ENCODE results near the gene TECPR1.

The TECPR1 gene

GRCh38 chr7:98248156-98248555 is 3.9 kb downstream of the TECPR1 start:
- no peak for DNase-seq (ENCODE audit: low read depth)

DNA sequence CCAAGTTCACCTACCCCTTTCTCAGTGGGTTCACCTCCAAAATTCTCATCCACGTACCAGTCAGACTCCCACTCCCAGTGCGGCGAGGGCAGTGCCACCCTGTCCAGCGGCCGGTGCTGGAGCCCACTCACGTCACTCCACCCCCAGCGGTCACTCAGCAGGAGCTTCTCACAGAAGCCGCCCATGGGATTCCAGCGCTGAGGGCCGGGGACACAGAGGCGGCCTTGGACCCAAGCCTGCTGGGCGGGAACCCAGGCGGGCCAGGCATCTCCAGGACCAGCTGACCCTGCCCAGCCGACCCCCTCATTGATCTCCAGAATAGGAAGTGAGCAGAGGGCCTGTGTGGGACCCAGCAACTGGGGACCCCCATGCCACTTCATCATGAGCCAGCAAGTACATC is 7.2 kb downstream of the TECPR1 start:
- DNase-seq (ENCODE audit: low read depth): no peak

- DNase-seq (ENCODE audit: low read depth): no peak
Observed at GRCh38 chr7:98242934-98243333, 9.1 kb downstream of the TECPR1 start.

DNA sequence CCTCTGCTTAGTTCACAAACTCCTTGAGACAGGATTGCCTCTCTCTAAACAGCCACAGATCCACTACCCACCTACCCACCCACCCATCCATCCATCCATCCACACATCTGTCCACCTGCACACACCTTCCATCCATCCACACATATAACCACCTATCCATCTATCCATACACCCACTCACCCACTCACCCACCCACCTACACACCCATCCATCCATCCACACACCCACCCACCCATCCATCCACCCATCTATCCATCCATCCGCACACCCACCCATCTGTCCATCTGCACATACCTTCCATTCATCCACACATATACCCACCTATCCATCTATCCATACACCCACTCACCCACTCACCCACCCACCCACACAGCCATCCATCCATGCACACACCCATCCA is 9.7 kb downstream of the TECPR1 start:
- DNase-seq (ENCODE audit: low read depth): no peak

DNA sequence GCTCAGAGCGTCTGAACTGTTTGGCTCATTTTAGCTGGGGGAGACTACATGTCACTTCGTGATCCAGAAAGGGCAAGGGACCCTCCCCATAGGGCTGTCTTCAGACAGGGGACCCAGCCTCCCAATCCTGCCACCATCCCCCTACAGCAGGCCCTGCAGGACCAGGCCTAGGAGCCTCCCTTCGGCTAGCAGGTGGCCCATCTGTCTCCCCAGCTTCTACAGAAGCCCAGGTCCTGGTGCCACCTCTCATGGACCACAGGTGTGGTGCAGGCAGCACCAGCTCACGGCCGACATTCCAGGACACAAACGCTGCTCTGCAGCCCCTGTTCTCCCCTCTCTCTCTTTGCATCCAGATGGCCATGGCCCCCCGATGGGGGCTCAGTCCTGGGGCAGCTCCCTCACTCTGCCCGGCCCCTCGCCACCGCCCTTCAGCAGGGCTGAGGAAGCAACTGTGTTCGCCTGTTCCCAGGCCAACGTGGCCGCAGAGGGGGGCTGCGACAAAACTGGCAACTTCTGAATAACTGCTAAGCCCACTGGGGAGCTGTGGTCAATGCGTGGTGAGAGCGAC is 10.3 kb downstream of the TECPR1 start:
- no peak for DNase-seq (ENCODE audit: low read depth)

DNA sequence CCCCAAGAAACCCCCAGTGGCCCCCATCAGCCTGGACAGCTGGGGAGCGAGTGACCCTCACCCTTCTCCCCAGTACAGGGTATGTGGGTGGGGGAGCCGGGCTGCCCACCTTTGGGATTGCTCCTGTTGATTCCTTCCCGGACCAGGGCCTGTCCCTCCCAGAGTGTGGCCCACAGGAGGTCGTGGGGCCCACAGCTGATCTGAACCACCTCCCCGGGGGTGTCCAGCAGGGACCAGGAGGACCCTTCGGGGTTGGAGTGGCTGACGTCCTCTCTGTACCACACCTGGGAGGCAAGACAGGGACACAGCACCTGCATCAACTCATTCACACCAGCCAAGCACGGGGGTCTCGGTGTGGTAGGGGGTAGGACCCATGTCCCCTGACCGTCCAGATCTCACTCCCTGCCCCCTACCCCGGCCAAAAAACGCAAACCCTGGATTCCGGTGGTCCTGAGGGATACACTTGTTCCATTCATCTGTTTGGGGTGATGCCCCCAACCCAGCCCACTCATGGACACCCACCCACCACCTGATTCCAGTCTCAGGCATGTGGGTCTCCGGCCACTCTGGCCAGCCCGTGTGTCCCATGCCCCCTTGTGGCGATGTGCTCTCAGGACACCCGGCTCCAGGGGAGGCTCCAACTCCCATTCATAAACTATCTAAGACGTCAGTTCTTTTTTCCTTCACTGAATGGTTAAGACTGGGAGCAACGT is 10.9 kb downstream of the TECPR1 start:
- DNase-seq (ENCODE audit: low read depth): no peak

GRCh38 chr7:98238976-98239375 is 13.1 kb downstream of the TECPR1 start:
- no peak for DNase-seq (ENCODE audit: low read depth)

DNA sequence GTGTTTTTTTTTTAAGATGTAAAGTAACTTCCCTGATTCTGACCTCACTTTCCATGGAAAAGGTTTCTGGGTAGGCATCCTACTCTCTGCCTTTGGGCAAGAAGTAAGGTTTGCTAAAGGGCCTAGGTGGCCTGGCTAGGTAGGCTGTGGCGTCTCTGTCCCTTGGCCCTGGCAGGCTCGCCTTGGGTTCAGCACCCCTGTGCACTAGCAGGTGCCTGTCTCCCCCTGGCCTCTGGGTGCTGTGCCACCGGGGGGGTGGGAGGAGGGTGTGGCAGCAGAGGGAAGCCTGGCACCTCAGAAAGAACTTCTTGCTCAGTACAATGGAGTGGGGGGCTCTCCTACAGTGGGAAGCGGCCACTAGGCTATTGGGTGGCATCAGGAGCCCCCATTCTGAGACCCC is 14.0 kb downstream of the TECPR1 start:
- DNase-seq (ENCODE audit: low read depth): no peak

- DNase-seq (ENCODE audit: low read depth): no peak
Observed at GRCh38 chr7:98236355-98237185, 15.5 kb downstream of the TECPR1 start.

- no peak for DNase-seq (ENCODE audit: low read depth)
Observed at GRCh38 chr7:98235901-98236300, 16.1 kb downstream of the TECPR1 start.

DNA sequence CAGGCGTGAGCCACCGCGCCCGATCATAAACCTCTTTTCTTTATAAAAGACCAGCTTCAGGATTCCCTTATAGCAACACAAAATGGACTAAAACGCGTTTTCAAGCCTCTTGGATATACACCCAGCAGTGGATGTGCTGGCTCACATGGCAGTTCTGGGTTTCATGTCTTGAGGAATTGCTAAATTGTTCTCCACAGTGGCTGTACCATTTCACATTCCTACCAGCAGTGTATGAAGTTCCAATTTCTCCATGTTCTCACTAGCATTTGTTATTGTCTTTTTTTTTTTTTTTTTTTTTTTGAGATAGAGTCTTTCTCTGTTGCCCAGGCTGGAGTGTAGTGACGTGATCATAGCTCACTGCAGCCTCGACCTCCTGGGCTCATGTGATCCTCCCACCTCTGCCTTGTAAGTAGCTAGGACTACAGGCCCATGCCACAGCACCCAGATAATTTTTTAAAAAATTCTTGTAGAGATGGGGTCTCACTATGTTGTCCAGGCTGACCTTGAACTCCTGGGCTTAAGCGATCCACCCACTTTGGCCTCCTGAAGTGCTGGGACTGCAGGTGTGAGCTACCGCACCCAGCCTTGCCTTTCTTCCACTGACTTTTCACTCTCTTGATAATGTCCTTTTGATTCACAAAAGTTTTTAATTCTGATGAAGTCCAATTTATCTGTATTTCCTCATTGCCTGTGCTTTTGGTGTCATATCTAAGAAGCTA is 17.4 kb downstream of the TECPR1 start:
- no peak for DNase-seq (ENCODE audit: low read depth)

GRCh38 chr7:98233219-98234070 is 18.6 kb downstream of the TECPR1 start:
- DNase-seq (ENCODE audit: low read depth): no peak

DNA sequence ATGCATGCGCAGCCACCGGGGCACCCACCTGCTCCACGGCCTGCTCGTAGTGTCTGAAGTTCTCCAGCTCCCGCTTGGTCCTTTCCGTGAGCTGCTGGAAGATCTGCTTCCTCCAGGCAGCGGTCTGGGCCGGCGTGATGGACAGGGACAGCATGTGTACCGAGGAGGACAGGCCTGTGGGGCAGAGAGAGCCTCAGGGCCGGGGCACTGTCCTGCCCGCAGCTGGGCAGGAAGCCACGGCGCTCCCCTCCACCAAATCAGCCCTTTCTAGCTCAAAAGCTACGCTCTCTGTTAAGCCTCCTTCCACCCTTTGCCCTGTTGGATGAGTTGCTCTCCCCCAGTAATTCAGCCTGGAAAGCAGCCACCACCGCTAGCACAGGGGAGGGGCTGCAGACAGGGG is 19.2 kb downstream of the TECPR1 start:
- DNase-seq (ENCODE audit: low read depth): no peak

DNA sequence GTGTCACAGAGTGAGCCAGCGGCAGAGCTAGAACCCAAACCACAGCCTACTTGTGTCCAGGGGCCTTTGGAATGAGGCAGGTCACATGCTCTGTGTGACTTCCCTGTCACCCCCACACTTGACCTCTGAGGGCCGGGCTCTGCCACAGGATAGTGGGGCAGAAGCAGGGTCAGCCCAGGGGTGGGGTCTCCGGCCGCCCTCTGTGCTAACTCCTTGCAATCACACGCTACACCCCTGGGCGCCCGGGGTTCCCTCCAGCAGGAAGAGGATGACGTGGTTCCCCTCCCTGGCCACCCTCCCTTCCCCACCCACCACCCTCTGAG is 19.8 kb downstream of the TECPR1 start:
- DNase-seq (ENCODE audit: low read depth): no peak

DNA sequence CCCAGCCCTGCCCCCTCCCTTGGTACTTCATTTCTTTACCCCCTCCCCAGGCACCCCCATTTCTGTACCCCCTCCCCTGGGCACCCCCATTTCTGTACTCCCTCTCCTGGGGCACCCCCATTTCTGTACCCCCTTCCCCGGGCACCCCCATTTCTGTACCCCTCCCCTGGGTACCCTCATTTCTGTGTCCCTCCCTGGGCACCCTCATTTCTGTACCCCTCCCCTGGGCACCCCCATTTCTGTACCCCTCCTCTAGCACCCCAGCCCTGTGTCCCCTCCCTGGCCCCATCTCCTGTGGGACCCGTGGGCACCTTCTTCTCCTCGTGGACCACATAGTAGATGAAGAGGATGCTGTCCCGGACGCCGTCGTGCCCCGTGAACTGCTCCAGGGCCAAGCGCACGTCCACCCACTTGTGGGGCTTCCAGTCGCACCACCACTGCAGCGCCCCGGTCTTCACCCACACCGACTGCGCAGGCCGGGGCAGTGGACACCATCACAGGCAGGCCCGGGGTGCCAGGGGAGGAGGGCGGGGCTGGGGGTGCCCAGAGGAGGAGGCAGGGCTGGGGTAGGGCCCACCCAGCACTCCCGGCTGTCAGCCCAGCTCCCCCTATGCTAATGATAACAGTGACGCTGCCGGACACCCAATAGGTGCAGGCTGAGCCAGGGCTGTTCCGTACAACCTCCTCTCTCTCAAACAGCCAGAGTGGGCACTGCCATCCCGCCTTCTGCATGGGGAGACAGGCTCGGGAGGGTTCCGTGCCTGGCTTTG is 20.4 kb downstream of the TECPR1 start:
- DNase-seq (ENCODE audit: low read depth): no peak

- no peak for DNase-seq (ENCODE audit: low read depth)
Observed at GRCh38 chr7:98230746-98231471, 21.1 kb downstream of the TECPR1 start.

DNA sequence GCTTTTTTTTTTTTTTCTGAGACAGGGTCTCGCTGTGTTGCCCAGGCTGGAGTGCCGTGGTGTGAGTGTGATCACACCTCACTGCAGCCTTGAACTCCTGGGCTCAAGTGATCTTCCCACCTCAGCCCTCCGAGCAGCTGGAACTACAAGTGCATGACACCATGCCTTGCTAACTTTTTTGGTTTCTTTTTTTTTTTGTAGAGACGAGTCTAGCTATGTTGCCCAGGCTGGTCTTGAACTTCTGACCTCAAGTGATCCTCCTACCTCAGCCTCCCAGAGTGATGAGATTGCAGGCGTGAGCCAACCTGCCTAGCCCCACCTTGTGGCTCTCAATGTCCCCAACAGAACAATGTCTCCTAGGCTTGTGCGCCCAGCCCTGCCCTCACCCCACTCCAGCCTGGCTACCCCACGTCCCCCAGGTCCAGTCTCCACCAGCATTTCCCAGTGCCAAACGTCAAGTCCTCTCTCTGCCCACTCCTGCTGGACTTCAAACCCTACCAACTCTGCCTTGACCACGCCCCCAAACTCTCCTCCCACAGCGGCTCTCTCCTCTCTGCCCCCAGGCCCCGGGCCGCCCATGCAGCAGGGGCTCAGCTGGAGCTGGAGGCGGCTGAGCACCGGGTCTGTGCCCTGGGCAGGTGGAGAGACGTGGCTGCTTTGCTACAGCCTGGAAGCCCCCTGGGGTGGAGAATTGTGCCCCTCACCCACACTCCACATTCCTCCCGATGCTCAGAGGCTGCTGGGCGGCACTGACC is 21.9 kb downstream of the TECPR1 start:
- DNase-seq (ENCODE audit: low read depth): no peak

DNA sequence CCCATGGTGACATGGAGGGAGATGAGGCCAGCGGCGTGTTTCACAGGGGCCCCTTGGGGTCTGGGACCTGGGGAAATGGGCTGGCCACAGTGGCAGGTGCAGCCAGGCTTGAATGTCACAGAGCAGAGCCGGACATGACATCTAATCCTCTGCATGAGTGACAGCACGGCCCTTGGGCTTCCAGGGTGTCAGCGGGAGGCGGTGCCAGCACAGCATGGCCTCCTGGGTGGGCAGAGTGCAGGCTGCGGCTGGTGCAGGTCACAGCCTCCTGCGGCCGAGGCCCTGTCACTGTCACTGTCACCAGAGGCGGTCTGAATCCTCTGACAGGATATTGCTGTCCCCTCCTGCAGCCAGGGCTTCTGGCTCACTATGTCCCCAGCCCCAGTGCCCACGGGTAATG is 22.6 kb downstream of the TECPR1 start:
- no peak for DNase-seq (ENCODE audit: low read depth)

DNA sequence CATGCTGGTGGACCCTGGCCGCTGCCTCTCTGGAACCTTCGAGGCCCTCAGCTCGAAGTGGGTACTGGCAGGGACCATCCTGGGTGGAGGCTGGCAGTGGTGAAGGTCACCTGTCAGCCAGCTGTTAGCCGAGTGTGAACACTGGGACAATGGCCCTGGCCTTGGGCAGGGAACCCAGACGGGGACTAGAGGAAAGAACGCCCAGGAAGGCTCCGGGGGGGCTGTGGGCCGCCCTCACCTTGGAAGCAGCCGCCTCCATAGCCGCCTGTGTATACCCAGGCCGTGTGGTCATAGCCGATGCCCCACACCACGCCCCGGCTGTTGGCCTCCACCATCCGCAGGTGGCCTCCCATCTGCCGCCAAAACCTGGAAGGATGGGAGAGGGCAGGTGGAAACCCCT is 23.2 kb downstream of the TECPR1 start:
- DNase-seq (ENCODE audit: low read depth): no peak

DNA sequence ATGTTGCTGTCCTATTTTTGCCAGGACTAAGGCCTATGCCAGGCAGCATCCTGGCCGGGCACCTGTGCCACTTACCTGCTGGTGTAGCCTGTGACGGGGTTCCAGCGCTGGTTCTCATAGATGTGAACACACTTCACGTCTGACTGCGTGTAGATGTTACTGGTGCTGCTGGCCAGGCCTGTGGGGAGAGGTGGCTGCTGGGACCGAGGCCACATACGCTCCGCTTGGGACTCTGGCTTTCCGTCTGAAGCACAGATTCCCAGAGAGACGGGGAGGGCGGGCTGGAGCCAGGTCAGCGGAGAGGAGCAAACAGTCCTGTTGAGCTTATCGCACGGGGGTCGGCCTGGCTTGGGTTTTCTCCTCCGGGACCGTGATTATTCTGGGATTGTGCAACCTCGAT is 24.1 kb downstream of the TECPR1 start:
- DNase-seq (ENCODE audit: low read depth): no peak

All from activated T-cell treated with anti-CD3 and anti-CD28 coated beads for 48 hours (primary cell).